Globus pallidus (tissue), 1 donor: ENCODE measurements around the gene ZNF143.

ENCODE experiments used
- DNase-seq: peaks from one replicate; pipeline ENCODE4 v3.0.0-alpha.2; 2015; ENCODE audit warnings: low spot score

Gene ZNF143

DNA sequence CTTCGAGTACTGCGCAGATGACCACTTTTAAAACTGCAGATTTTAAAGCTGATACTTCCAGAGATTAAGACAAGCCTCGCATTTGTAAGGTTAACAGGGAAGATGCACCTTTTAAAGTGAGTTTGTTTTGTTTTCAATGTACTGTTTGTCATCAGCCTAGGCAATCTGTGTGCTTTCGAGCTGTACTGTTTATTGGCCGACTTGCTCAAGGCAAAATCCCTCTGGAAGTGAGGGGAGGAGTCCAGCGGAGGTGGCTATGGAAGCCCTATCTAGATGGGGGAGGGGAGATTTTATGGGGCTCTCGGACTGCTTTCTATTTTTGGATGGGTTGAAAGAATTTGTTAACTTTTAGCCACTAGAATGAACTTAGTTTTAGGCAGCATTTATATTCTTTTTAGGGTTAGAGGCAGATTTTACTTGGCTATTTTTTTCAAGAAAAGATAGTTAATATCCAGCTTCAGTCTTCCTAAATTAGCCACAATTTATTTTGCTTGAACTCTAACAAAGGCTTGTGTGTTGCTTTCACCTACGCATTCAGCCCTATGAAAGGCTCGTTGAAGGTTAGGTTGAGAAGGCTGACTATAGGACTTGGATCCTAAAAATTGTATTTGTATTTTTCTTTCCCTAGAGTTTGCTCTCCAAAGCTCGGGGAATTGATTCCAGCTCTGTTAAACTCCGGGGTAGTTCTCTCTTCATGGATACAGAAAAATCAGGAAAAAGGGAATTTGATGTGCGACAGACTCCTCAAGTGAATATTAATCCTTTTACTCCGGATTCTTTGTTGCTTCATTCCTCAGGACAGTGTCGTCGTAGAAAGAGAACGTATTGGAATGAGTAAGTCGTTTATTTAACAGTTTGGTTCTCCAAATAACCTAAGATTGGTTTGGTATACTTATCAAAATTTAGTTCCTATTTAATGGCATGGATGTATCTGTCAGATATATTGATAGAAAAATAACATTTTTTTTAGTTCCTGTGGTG is 114.7 kb downstream of the ZNF143 start:
- DNase-seq, result no peak

DNA sequence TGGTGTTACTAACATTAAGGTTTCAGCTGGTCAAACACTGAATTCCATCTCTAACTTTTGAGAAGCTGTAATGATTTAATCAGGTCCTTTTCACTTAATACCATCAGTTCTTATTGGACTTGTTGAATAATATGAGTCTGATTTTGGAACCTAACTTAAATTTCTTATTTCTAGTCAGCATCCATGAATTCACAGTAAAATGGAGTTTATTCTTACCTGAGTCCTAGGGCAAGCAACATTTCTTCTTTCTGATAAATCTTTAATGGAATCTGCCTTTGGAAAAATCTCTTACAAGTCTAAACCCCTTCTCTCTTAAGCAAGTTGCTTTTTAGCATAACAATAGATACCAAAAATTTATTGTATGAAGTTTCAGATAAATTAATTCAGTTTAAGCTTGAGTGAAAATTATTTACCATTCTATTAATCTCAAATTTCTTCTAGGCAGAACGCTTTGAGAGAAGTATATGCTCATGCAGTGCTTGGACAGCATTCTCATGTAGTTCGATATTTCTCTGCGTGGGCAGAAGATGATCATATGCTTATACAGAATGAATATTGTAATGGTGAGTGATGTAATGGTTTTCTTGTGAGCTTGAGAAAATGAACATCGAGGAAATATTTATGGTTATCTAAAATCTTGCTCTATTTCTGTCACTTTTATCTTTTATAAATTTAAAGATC is 116.0 kb downstream of the ZNF143 start:
- DNase-seq, result no peak

DNA sequence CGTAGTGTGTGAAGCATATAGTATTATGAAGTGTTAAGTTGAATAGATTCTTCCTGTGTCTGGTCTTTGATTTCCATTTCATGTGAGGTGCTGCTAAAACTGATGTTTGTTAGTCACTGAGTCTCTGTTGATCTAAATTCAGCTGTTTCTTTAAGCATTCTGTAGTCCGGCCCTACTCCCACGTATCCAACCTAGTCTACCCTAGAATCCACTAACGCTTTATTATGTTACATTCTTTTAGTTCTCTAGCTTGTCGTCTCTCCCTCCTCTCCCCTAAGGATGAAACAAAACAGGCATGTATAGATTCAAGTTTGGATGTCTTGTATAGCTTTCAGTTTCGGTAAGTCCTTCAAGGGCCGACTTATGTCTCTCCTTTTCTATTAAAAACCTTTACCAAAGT is 116.7 kb downstream of the ZNF143 start:
- DNase-seq, result no peak
